SK-N-MC (cell line): ENCODE results near the gene UMPS.
A peak's percentile ranks its signal among the peaks of the same experiment; 100 is the strongest.

Experiments used
- DNase-seq: peaks from one replicate; pipeline ENCODE4 v3.0.0-alpha.2; 2011; ENCODE audit warnings: low read depth, low spot score
- H3K27ac ChIP-seq: fragments of 200-600 bp; sonication (generic); 2 replicates; pipeline ENCODE4 v1.5.1; 2016; ENCODE audit warnings: mixed run types
- H3K36me3 ChIP-seq: fragments of 200-600 bp; sonication (generic); 2 replicates; pipeline ENCODE4 v1.6.1; 2017; ENCODE audit warnings: antibody characterized with exemption, low read length, mixed read lengths; ENCODE audit not compliant: insufficient read depth
- H3K4me3 ChIP-seq: fragments of 200-600 bp; sonication (generic); 2 replicates; pipeline ENCODE4 v1.5.1; 2016
- H3K9ac ChIP-seq: fragments of 200-600 bp; sonication (generic); 2 replicates; pipeline ENCODE4 v1.8.0; 2017; ENCODE audit warnings: mixed run types, mixed read lengths; ENCODE audit not compliant: insufficient read length
- H3K9me3 ChIP-seq: fragments of 200-600 bp; sonication (generic); 2 replicates; pipeline ENCODE4 v1.6.1; 2017; ENCODE audit warnings: low read depth, mild to moderate bottlenecking, antibody characterized with exemption, low read length, moderate library complexity, mixed read lengths
- EZH2 ChIP-seq: fragments of 200-600 bp; sonication (generic); IDR thresholded peaks from one replicate; pipeline ENCODE4 v1.6.1; 2017; ENCODE audit warnings: antibody characterized with exemption
- FOXP2 ChIP-seq: optimal IDR thresholded peaks from 2 replicates; pipeline ENCODE3; 2011; ENCODE audit warnings: mild to moderate bottlenecking, moderate library complexity; ENCODE audit not compliant: insufficient read depth; ENCODE audit errors: extremely low read length, control extremely low read depth
- POLR2AphosphoS5 ChIP-seq: IDR thresholded peaks from 2 replicates; pipeline ENCODE4 v1.6.1; 2012; ENCODE audit warnings: mild to moderate bottlenecking, low read depth, low read length, borderline replicate concordance

The UMPS gene

GRCh38 chr3:124730129-124730940, at the start of gene UMPS:
TSS of gene UMPS (plus strand) at chr3:124730452. CDS start at chr3:124730472, 20 bp downstream.
- no peaks in the 10 kb centered on the region for H3K9me3 ChIP-seq
- DNase-seq: no peak
- peak within 1 kb of the TSS; percentile 76 for H3K27ac ChIP-seq
- peak within 1 kb of the TSS; percentile 99 for H3K9ac ChIP-seq
- peak within 1 kb of the TSS; percentile 93 for H3K4me3 ChIP-seq
- peaks cover 36% of the 10 kb centered on the region for H3K36me3 ChIP-seq
- TF ChIP-seq EZH2 (no peak), POLR2AphosphoS5 (peak; percentile 99)

GRCh38 chr3:124680521-124680920, 49.7 kb upstream of the UMPS start:
- no peaks in the 10 kb centered on the region; the same call in 1 of the 2 replicates for H3K36me3 ChIP-seq
- H3K27ac ChIP-seq: no peak overlapping the region
- TF ChIP-seq EZH2 (no peak), FOXP2 (no peak), POLR2AphosphoS5 (no peak)
- no peak overlapping the region for H3K9ac ChIP-seq
- no peak overlapping the region for H3K4me3 ChIP-seq
- DNase-seq: no peak
- no peaks in the 10 kb centered on the region for H3K9me3 ChIP-seq

- DNase-seq: no peak
- Histone ChIP-seq H3K9me3 (no peaks in the 10 kb centered on the region), H3K9ac (no peak overlapping the region), H3K36me3 (no peaks in the 10 kb centered on the region), H3K4me3 (no peak overlapping the region), H3K27ac (no peak overlapping the region)
- TF ChIP-seq POLR2AphosphoS5 (no peak), FOXP2 (no peak), EZH2 (no peak)
These were observed 48.0 kb upstream of the UMPS start for GRCh38 chr3:124682263-124682662.

- TF ChIP-seq FOXP2 (no peak), EZH2 (no peak), POLR2AphosphoS5 (no peak)
- DNase-seq: no peak
These were observed 45.8 kb upstream of the UMPS start for GRCh38 chr3:124684459-124684858.

GRCh38 chr3:124685067-124685466, 45.2 kb upstream of the UMPS start:
- no peaks in the 10 kb centered on the region for H3K36me3 ChIP-seq
- no peak overlapping the region for H3K4me3 ChIP-seq
- TF ChIP-seq EZH2 (no peak), FOXP2 (no peak), POLR2AphosphoS5 (no peak)
- no peak for DNase-seq
- no peak overlapping the region for H3K9ac ChIP-seq
- H3K9me3 ChIP-seq: no peaks in the 10 kb centered on the region
- no peak overlapping the region for H3K27ac ChIP-seq

More at GRCh38 chr3:124684459-124684858, 45.8 kb upstream of the UMPS start:
- Histone ChIP-seq H3K4me3 (no peak overlapping the region), H3K9me3 (no peaks in the 10 kb centered on the region), H3K9ac (no peak overlapping the region), H3K27ac (no peak overlapping the region), H3K36me3 (no peaks in the 10 kb centered on the region)

- H3K36me3 ChIP-seq: no peaks in the 10 kb centered on the region
- no peak overlapping the region for H3K4me3 ChIP-seq
- no peak for DNase-seq
- no peak overlapping the region for H3K9ac ChIP-seq
- no peak overlapping the region for H3K27ac ChIP-seq
- H3K9me3 ChIP-seq: no peaks in the 10 kb centered on the region
- TF ChIP-seq FOXP2: no peak
- TF ChIP-seq POLR2AphosphoS5: no peak
- TF ChIP-seq EZH2: no peak
These were observed 44.8 kb upstream of the UMPS start for GRCh38 chr3:124685481-124685880.

GRCh38 chr3:124686028-124686670, 44.1 kb upstream of the UMPS start:
- Histone ChIP-seq H3K4me3 (no peak overlapping the region), H3K9ac (no peak overlapping the region), H3K27ac (no peak overlapping the region), H3K36me3 (no peaks in the 10 kb centered on the region), H3K9me3 (no peaks in the 10 kb centered on the region)
- no peak for DNase-seq
- TF ChIP-seq EZH2 (no peak), FOXP2 (no peak), POLR2AphosphoS5 (no peak)

- peak overlapping the region; percentile 37; the same call in 1 of the 2 replicates for H3K4me3 ChIP-seq
- H3K9me3 ChIP-seq: no peaks in the 10 kb centered on the region
These were observed 41.4 kb upstream of the UMPS start for GRCh38 chr3:124688581-124689454.

More at GRCh38 chr3:124688581-124689454, 41.4 kb upstream of the UMPS start:
- no peak overlapping the region for H3K9ac ChIP-seq
- no peak overlapping the region for H3K27ac ChIP-seq
- H3K36me3 ChIP-seq: no peaks in the 10 kb centered on the region
- peak; percentile 83 for DNase-seq
- TF ChIP-seq POLR2AphosphoS5: no peak
- TF ChIP-seq FOXP2: no peak
- TF ChIP-seq EZH2: no peak
